ENCODE results near the gene A1BG. TPM values are rescaled to one million over a fixed set of nuclear protein-coding genes. Genes with fewer than 3 reads are reported as not detected.
A peak's percentile ranks its signal among the peaks of the same experiment; 100 is the strongest.

Gene A1BG
- total and polyA plus RNA-seq, 2 of the 8 experiments (the other 6 are each of a cell fraction or from before 2014, with no cell fraction given): 20.8 to 69.6 TPM

GRCh38 chr19:58338825-58339558 lies 14.3 kb downstream of the A1BG start:
- Histone ChIP-seq H2BK20ac (ENCODE audit: low read length) (no peak overlapping the region), H3K14ac (ENCODE audit: insufficient read length) (no peak overlapping the region), H3K27ac (ENCODE audit: low read depth, low read length) (no peak overlapping the region), H3K56ac (replicated peaks; ENCODE audit: insufficient read length, low read depth, low read length) (no peak overlapping the region), H2BK12ac (ENCODE audit: low read depth, low read length) (no peak overlapping the region), H3K4me3 (ENCODE audit: extremely low read depth in 1 of 4, insufficient read depth in 2 of 4, low read depth in 3 of 4, low read length in 4 of 4) (no peak overlapping the region), H3K9ac (replicated peaks in 1 of 4; ENCODE audit: extremely low read depth in 1 of 4, low read depth in 3 of 4, low read length in 3 of 4) (no peak overlapping the region), H2AFZ (ENCODE audit: low read length) (no peak overlapping the region), H3K36me3 (ENCODE audit: control insufficient read depth in 2 of 4, insufficient read depth in 4 of 4, low read length in 3 of 4) (peaks cover 0 to 9% (median 3%) of the 10 kb centered on the region in 4 experiments; a peak in 3 of 8 replicates), H3K4ac (replicated peaks; ENCODE audit: insufficient read length, low read depth, low read length) (no peak overlapping the region), H2BK5ac (ENCODE audit: low read depth, low read length) (no peak overlapping the region), H3K4me2 (ENCODE audit: insufficient read depth in 1 of 2, low read depth in 2 of 2, low read length in 2 of 2) (no peak overlapping the region), H3K4me1 (replicated peaks in 1 of 4; ENCODE audit: control insufficient read depth in 3 of 4, insufficient read depth in 4 of 4, low read length in 3 of 4) (no peaks in the 10 kb centered on the region), H3K23ac (ENCODE audit: insufficient read length) (no peak overlapping the region), H3K23me2 (ENCODE audit: low read depth, low read length) (no peaks in the 10 kb centered on the region), H2AK5ac (ENCODE audit: low read depth, low read length) (no peak overlapping the region), H4K20me1 (replicated peaks in 1 of 2; ENCODE audit: control insufficient read depth in 1 of 2, insufficient read depth in 2 of 2, low read length in 2 of 2) (peaks cover 3 to 8% of the 10 kb centered on the region in 2 experiments), H4K8ac (ENCODE audit: extremely low read depth, insufficient read depth, low read length) (no peak overlapping the region; the same call in 1 of the 2 replicates), H3K79me1 (ENCODE audit: low read depth, low read length) (no peaks in the 10 kb centered on the region), H3K79me2 (ENCODE audit: control insufficient read depth in 1 of 2, insufficient read depth in 2 of 2, low read length in 2 of 2) (no peaks in the 10 kb centered on the region), H3K9me3 (ENCODE audit: insufficient read depth in 2 of 2, low read depth in 1 of 2, low read length in 1 of 2) (peaks cover 5 to 6% of the 10 kb centered on the region in 2 experiments; a peak in 2 of 4 replicates), H3K18ac (ENCODE audit: extremely low read depth, low read length) (no peak overlapping the region), H4K91ac (replicated peaks; ENCODE audit: insufficient read length, low read length) (no peak overlapping the region), H2BK120ac (replicated peaks; ENCODE audit: low read depth, low read length) (no peak overlapping the region), H4K5ac (ENCODE audit: insufficient read length, low read depth, low read length) (no peak overlapping the region), H2BK15ac (ENCODE audit: low read length) (no peak overlapping the region), H3K27me3 (replicated peaks in 1 of 4; ENCODE audit: control insufficient read depth in 3 of 4, extremely low read depth in 1 of 4, insufficient read depth in 3 of 4, low read length in 3 of 4) (no peaks in the 10 kb centered on the region)
- FAIRE-seq (no peak), DNase-seq (ENCODE audit: low read depth in 1 of 2, low spot score in 2 of 2) (peak in 1 of 2 experiments; percentile 81)
- WGBS, 2 experiments (ENCODE audit: extremely low coverage in 1 of 2, insufficient coverage in 1 of 2, insufficient read length in 1 of 2, insufficient replicate concordance in 2 of 2, low coverage in 1 of 2, low lambda C conversion rate in 2 of 2, missing lambda C conversion rate in 1 of 2): 88% methylated on average over 30 of the region's 30 CpGs; no CpG with 5 or more reads in 1 of the 2 experiments
- POLR2A ChIA-PET (ENCODE audit: partially characterized antibody): interaction anchor here (1.0 to 1.7 kb wide), 3 partner anchors 12 to 56 kb away, joined by 3 to 5 read pairs (median 3); partner anchors contain the start of genes RNF225, ZNF497 and ZSCAN22
- TF ChIP-seq, protein P1, sequence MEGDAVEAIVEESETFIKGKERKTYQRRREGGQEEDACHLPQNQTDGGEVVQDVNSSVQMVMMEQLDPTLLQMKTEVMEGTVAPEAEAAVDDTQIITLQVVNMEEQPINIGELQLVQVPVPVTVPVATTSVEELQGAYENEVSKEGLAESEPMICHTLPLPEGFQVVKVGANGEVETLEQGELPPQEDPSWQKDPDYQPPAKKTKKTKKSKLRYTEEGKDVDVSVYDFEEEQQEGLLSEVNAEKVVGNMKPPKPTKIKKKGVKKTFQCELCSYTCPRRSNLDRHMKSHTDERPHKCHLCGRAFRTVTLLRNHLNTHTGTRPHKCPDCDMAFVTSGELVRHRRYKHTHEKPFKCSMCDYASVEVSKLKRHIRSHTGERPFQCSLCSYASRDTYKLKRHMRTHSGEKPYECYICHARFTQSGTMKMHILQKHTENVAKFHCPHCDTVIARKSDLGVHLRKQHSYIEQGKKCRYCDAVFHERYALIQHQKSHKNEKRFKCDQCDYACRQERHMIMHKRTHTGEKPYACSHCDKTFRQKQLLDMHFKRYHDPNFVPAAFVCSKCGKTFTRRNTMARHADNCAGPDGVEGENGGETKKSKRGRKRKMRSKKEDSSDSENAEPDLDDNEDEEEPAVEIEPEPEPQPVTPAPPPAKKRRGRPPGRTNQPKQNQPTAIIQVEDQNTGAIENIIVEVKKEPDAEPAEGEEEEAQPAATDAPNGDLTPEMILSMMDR (IDR thresholded peaks at IDR 0.05; ENCODE audit: control extremely low read depth in 1 of 3, insufficient read depth in 1 of 3, low read depth in 1 of 3, low read length in 3 of 3): peak; percentile 54 to 76 (median 71)
- TF ChIP-seq KDM4A (IDR thresholded peaks at IDR 0.05; ENCODE audit: low read depth, low read length, severe bottlenecking): no peak
- no peak for TF ChIP-seq ZNF274 (IDR thresholded peaks at IDR 0.05; ENCODE audit: borderline replicate concordance, extremely low read depth, low read length)
- TF ChIP-seq RAD21 (IDR thresholded peaks at IDR 0.05 in 1 of 2, conservative IDR thresholded peaks at IDR 0.05 in 1 of 2; ENCODE audit: low read depth in 2 of 2, low read length in 2 of 2): peak; percentile 39 to 52
- CTCF ChIA-PET (ENCODE audit: partially characterized antibody): interaction anchor here (0.5 to 3.7 kb wide), 20 partner anchors 9 to 588 kb away, joined by 3 to 30 read pairs (median 4); partner anchors contain the start of gene A1BG
